Activated CD8-positive, alpha-beta memory T cell treated with anti-CD3 and anti-CD28 coated beads, Interleukin-2, amount 50 U/mL, for 4 hours (primary cell): ENCODE results near the gene LTBP3.

Source experiments
- DNase-seq: peaks from one replicate; pipeline ENCODE4 v3.0.0-alpha.2; 2020

Gene LTBP3

DNA sequence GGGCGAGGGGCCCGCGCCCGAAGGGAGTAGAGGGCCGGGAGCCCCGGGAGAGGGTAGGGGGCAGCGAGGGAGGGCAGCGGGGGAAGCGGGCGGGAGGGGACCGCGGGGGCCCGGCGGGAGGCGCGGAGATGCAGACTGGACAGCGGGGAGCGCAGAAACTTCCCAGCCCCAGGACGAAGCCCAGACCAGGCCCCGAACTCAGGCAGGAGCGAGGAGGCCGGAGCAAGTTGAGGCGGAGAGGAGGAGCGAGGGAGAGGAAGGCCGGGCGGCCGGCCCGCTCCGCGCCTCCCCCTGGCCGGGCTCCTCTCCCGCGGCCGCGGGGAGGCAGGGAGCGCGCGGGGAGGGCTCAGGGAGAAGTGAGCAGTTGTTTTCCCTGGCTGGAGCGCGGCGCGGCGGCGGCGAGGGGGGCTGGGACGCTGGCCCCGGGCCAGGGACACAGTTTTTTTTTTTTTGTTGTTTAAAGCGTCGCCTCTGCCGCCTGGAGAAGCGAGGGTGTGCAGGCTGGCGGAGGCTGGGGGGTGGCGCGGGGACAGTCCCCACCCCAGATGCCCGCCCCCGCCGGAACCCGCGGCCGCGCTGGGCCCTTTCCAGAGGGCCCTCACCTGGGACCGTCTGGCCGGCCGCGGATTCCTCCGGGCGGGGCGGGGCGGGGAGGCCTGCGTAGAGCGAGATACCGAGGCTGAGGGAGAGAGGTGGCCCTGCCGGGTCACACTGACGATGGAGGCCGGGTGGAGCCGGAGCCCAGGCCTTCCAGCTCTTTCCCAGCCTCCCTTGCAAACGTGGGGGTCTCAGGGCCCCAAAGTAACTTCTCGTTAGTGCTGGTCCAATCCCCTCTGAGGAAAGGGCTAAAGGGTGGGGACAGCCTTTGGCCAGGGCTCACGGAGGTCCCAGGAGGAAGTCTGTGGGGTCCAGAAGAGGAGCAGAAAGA, at the start of gene LTBP3:
TSS of gene LTBP3 (minus strand) at position 358 of the 928 bp plus-strand sequence. CDS start 400 bp downstream, outside the sequence.
- DNase-seq, result peak; percentile 40

DNA sequence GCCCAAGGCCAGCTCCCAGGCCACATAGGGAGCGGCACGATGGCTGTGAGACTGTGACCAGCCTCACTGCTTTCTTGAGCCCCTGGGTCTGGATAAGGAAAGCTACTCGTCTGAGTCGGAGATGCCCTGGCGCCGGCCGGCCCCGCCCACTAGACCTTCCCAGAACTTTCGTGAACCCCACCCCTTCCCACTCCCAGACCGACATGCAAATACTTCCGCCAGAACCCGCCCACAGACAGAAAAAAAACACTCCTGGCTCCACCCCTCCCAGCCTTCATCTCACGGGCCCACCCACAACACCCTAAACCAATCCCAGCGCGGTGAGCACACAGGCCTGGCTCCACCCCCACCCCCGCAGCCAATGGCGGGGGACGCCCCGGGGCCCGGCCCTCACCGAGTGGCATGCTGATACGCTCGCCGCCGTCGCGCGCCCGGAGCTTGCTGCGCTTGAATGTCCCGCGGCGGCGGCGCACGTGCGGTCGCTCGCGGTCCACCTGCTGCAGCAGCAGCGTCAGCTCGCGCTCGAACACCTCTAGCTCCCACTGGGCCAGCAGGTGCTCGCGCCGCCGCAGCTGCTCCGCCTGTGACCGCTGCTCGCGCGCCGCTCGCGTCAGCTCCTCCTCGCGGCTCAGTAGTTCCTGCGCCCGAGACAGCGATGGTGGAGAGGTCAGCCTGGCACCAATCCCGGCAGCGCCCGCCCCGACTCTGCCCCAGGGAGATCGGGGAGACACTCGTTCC, 48.9 kb upstream of the LTBP3 start:
- DNase-seq, result no peak

DNA sequence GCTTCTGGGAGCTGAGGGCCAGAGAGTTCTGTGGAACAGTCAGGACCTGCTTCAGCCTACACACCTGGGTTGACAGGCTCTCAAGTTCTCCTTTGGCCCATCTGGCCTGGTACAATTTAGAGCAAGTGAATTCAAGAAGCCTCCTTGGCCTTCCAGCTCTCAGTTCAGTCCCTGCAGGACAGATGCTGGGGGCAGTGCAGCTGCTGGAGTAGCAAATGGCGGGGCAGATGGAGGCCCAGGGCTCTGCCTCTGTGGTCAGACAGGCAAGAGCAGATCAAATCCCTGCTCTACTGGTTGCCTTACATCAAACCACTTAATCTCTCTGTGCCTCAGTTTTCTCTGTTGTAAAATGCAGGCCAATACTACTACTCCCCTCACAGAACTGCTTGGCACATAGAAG, 46.1 kb upstream of the LTBP3 start:
- DNase-seq, result no peak

GRCh38 chr11:65599955-65600246, 41.7 kb upstream of the LTBP3 start:
- DNase-seq, result no peak

- no peak for DNase-seq
Measured at GRCh38 chr11:65599216-65599954, 41.2 kb upstream of the LTBP3 start.

DNA sequence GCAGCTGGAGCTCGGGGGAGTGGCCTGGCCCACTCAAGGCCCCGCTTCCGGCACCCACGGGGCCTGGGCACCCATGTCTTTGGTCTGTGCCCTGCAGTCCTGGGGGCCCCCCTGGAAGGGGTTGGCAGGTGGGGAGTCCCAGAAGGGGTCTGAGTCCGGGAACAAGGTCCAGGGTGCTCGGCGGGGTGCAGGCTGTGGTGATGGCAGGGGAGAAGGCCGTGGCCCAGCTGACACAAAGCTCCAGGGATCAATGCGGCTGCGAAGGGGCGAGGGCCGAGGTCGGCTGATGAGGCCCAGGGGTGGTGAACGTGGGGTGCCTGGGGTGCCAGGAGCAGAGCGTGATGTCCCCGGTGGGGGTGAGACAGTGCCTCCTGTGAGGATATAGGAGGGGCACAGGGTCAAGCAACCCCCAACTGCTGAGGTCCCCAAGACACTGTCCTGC, 40.1 kb upstream of the LTBP3 start:
- no peak for DNase-seq

- no peak for DNase-seq
Measured at GRCh38 chr11:65596520-65596919, 38.4 kb upstream of the LTBP3 start.

GRCh38 chr11:65595543-65596281, 37.6 kb upstream of the LTBP3 start, which contains the start of gene KCNK7:
KCNK7 (minus strand) TSS chr11:65595800; CDS start chr11:65595772, 28 bp downstream.
- DNase-seq, result no peak

DNA sequence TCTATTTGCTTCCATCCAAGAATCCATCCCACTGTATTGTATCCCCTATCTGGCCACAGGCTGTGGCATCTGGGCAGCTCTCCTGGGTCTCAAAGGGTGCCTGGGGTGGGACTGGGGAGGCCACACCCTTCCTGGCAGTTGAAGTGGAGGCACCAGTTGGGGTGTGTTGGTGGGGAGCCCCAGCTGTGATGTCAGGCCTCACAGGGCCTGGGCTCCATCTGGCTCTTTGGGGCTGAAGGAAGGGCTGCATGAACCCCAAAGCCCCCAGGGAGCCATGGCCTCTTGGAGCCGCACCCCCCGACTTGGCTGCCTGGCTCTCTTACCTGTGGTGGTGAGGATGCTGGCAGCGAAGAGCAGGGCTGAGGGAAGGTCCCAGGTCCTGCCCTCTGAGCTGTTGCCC, 37.0 kb upstream of the LTBP3 start:
- no peak for DNase-seq

DNA sequence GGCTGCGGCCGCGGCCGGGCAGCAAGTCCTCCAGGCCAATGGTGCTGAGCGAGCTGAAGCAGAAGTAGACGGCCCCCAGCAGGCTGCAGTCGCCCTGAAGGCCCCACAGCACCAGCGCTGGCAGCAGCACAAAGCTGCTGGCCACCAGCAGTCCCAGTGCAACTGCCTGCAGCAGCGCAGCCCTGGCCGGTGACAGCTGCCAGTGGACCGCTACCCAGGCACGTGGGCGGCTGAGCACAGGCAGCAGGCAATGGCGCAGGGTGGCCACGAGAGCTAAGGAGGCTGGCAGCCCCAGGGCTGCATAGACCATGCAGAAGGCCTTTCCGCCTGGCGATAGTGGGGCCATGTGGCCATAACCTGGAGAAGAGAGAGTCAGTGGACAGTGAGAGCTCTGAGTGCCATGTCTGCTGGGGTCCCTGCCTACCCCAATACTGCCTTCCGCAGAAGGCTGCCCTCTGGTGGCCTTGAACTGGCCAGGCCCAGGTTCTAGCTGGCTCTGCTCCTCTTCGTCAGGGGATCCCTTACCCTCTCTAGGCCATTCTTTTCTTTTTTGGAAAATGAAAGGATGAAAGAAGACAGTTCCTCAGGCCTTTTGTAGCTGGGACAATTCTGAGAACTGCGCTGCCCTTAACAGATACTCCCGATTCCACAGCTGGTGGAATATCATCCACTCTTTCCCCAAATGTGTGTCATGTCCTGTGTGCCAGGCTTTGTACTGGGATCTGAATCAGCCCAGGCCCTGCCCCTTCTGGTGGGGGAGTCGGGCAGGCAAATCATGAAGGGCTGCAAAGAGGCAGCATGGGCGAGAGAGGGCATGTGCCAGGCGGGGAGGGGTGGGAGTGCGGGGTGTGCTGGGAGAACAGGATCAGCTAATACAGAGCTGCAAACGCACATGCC, 35.6 kb upstream of the LTBP3 start:
- DNase-seq, result peak; percentile 64

DNA sequence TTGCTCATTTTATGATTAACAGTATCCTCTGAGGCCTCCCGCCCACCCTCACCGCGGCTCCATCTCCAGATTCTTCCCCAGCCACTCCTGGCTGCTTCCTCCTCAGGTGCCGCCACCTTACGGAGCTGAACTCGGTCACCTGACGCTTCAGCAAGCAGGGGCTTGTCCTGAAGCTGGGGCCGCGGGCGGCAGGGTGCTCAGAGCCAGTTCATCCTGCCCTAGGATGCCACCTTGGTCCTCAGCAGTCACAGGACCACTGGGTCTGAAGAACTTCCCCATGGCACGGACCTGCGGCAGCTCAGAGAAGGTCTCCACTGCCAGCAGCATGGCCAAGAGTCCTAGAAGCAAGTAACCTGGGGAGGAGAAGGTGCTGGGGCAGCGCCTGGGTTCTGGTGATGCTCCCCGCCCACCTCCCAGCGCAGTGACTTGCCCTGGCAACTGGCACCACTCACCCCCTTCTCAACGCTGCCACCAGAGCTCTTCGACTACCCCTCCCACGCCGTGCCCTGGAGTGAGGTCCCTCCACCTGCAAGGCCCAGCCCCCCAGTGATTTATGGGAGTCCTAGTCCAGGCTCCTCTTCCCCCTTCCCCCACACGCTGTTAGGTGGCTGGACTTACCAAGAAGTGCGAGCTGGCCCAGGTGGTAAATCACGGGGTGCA, 34.8 kb upstream of the LTBP3 start:
- DNase-seq, result no peak

DNA sequence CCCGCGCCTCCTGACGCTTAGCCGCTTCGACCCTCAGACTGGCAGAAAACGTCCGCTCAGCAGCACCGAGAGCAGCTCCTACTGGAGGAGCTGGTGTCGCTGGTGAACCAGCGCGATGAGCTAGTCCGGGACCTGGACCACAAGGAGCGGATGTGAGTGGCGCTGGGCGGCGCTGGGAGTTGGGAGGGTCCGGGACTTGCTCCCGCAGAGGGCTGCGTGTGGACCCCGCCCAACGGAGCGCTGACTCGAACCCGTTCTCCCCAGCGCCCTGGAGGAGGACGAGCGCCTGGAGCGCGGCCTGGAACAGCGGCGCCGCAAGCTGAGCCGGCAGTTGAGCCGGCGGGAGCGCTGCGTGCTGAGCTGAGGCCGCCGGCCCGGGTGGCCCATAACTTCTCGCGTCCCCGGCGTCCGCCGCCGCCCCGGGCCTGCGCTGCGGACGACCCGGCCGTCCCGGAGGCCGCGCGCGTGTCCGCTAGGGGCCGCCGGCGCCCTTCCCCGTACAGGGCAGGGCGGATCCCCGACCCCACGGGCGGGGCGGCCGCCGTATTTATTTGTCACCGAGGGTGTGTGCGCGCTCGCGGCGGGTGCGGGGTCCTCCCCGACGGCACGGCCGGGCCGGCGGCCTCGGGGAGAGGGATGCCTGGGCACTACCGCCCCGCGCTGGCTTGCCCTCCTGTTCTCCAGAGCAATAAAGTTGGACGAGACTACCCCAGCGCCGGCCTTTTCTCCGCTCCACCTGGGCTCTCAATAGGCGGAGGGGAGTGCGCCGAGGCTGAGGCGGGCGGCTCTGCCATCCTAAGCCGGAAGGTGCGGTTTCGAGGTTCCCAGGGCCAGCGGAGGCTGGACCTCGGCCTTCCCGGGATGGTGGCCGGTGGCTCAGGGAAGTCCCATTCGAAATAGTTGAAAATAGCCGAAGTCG, 34.0 kb upstream of the LTBP3 start:
- no peak for DNase-seq

DNA sequence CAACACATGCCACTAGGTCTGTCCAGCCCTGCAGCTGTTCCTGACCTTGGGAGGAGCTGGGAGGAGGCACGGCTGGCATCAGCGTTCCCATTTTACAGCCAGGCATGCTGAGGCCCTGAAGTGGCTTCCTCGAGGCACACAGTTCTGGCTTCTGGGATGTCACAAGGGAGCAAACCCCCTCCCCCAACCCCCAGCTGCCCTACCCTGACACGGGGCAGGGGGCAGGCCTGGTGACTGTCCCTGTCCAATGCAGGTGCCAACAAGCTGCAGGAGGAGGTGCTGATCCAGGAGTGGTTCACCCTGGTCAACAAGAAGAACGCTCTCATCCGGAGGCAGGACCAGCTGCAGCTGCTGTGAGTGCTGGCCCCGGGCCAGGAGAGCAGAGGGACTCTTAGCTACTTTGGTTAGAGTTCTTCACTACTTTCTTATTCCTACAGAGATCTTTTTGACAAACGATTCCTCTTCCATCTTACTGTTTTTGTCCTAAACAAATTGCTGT, 32.1 kb upstream of the LTBP3 start:
- no peak for DNase-seq

- peak; percentile 36 for DNase-seq
Measured at GRCh38 chr11:65589444-65590239, 31.5 kb upstream of the LTBP3 start.

DNA sequence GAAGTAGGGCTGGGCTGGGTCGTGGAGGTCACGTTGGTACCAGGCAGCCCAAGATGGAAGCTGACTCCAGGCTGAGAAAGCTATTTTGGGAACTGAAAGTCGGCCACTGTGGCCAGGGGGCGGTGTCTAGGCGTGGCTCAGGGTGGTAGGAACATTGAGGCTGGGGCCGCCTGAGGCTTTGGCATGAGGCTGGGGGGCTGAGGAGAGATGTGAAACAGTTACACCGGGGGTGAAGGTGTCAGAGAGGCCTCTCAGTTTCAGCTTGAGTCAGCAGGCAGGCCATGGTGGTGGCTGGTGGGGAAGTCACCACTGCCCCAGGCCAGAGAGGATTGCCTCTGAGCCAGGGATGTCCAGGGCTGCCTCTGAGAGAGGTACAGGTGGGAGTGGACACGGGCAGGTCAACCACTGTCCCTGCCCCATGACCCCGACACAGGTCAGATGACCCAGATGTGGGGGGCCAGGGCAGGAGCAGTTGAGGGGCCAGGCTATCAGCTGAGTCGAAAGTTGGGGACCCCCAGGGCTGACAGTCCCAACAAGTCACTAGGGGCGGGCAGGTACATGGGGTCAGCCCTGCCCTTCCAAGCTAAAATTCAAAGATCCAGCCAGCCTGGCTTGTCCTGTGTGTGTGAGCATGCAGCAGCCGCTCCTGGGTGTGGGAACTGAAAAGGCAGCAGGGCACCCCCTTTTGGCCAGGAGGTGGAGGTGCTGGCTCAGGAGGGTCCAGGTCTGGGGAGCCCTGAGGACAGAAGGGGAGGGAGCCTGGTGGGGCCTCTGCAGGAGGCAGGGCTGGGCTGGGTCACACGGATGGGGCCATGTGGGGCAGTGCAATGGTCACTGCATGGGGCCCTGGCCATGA, 30.3 kb upstream of the LTBP3 start:
- peak; percentile 74 for DNase-seq

GRCh38 chr11:65586676-65587075, 28.5 kb upstream of the LTBP3 start:
- DNase-seq, result no peak

GRCh38 chr11:65586247-65586630, 28.1 kb upstream of the LTBP3 start:
- no peak for DNase-seq
